Measurements from ENCODE around the gene SYT2. TPM values are rescaled to one million over a fixed set of nuclear protein-coding genes. Genes with fewer than 3 reads are reported as not detected.
"Not testable (repeated sequence)": the region's sequence is repeated elsewhere in the genome, so short reads cannot be mapped to it uniquely, and the experiment has no call there.

SYT2 gene
- total and polyA plus RNA-seq, 2 donors (not counting 1 experiment from before 2014, with no cell fraction given), result 0.03 TPM; not detected in 1

DNA sequence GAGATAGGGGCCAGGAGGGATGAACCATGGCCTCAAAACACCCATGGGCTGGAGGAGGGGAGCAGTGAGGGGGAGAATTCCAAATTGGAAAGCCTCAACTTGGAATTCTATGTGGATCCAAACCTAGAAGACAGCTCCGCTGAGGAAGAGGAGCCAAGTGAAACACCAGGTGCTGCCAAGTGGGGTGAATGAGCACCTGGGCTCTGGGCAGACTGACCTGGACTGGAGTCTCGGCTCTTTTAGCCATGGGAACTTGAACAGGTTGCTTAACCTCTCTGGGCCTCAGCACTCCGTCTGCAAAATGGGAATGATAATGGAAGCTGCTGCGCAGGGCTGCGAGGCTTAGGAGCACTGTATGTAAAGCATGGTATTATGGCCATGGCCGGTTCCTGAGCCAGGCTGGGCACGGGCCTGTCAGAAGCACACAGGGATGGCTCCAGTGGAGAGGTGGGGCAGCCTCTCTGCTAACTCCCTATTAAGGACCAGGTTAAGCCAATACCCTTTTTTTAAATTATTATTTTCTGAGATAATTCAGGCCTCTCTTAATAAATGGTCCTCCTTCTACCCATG, 81.5 kb downstream of the SYT2 start:
- H3K27me3 ChIP-seq (ENCODE audit: control insufficient read depth, insufficient read depth, low read length), result peaks cover 6% of the 10 kb centered on the region
- H4K20me1 ChIP-seq (ENCODE audit: control insufficient read depth, extremely low read depth, insufficient read depth, low read length), result no peaks in the 10 kb centered on the region
- TF ChIP-seq CTCF (conservative IDR thresholded peaks at IDR 0.05 in 1 of 2, IDR thresholded peaks at IDR 0.05 in 1 of 2; ENCODE audit: low read depth in 1 of 2, low read length in 2 of 2), result no peak
- TF ChIP-seq EZH2 (IDR thresholded peaks at IDR 0.05; ENCODE audit: low read length, missing control alignments), result no peak
- H3K4me2 ChIP-seq (ENCODE audit: extremely low read depth, insufficient read depth, low read length), result no peak overlapping the region
- no peaks in the 10 kb centered on the region for H3K4me1 ChIP-seq (ENCODE audit: control insufficient read depth, extremely low read depth, insufficient read depth, low read length)
- H3K79me2 ChIP-seq (ENCODE audit: control insufficient read depth, insufficient read depth, low read length), result no peaks in the 10 kb centered on the region
- no peak overlapping the region for H3K9ac ChIP-seq (ENCODE audit: insufficient read depth, low read length)
- H3K27ac ChIP-seq (ENCODE audit: insufficient read depth, low read length), result no peak overlapping the region
- H3K4me3 ChIP-seq (replicated peaks in 1 of 4; ENCODE audit: control extremely low read depth in 1 of 4, insufficient read depth in 1 of 4, low read depth in 3 of 4, low read length in 4 of 4), result no peak overlapping the region
- no peaks in the 10 kb centered on the region for H3K9me3 ChIP-seq (ENCODE audit: control insufficient read depth, insufficient read depth, low read depth, low read length)
- DNase-seq (ENCODE audit: low read depth in 2 of 2), result no peak
- no peaks in the 10 kb centered on the region for H3K36me3 ChIP-seq (ENCODE audit: control insufficient read depth, insufficient read depth, low read length)
- no peak overlapping the region for H2AFZ ChIP-seq (ENCODE audit: low read length)

DNA sequence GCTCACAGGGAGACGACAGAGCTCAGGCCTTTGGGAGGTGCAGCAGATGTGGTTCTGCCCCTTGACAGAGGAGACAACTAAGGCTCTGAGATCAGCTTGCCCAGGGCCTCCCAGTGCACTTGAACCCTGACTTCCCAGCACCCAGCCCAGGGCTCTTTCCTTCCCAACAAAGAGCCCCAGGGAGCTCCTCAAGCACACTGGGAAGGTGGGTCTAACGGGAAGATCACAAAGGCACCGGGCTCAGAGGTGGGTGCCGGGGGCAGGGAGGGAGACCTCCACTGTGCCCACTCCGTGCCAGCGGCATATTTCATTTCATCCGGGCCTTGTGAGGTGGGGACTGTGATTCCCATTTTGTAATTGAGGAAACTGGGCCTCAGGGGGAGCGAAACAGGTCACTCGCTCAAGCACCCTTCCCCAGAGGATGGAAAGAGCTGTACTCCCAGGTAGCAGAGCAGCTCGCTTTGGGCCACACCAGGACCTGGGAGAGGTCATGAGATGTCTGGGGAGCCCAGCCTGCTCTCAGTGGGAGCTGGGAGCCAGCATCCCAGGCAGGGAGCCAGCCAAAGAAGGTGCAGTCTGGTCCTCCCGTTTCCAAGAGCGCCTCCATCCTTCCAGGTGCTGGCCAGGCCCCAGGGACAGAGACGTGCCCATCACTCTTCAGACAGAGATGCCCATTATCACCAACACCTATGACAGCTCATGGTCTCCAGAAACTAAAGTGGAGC, 82.3 kb downstream of the SYT2 start:
- Histone ChIP-seq H3K36me3 (ENCODE audit: control insufficient read depth, insufficient read depth, low read length) (no peaks in the 10 kb centered on the region), H3K27me3 (ENCODE audit: control insufficient read depth, insufficient read depth, low read length) (peaks cover 6% of the 10 kb centered on the region), H3K9ac (ENCODE audit: insufficient read depth, low read length) (no peak overlapping the region), H3K4me1 (ENCODE audit: control insufficient read depth, extremely low read depth, insufficient read depth, low read length) (peaks cover 5% of the 10 kb centered on the region), H3K9me3 (ENCODE audit: control insufficient read depth, insufficient read depth, low read depth, low read length) (no peaks in the 10 kb centered on the region), H4K20me1 (ENCODE audit: control insufficient read depth, extremely low read depth, insufficient read depth, low read length) (no peaks in the 10 kb centered on the region), H2AFZ (ENCODE audit: low read length) (no peak overlapping the region), H3K4me2 (ENCODE audit: extremely low read depth, insufficient read depth, low read length) (no peak overlapping the region), H3K4me3 (replicated peaks in 1 of 4; ENCODE audit: control extremely low read depth in 1 of 4, insufficient read depth in 1 of 4, low read depth in 3 of 4, low read length in 4 of 4) (no peak overlapping the region), H3K27ac (ENCODE audit: insufficient read depth, low read length) (no peak overlapping the region), H3K79me2 (ENCODE audit: control insufficient read depth, insufficient read depth, low read length) (no peaks in the 10 kb centered on the region)
- no peak for DNase-seq (ENCODE audit: low read depth in 2 of 2)
- TF ChIP-seq EZH2 (IDR thresholded peaks at IDR 0.05; ENCODE audit: low read length, missing control alignments), result no peak
- TF ChIP-seq CTCF (conservative IDR thresholded peaks at IDR 0.05 in 1 of 2, IDR thresholded peaks at IDR 0.05 in 1 of 2; ENCODE audit: low read depth in 1 of 2, low read length in 2 of 2), result no peak

GRCh38 chr1:202627036-202627435, 83.2 kb downstream of the SYT2 start:
- not testable (repeated sequence) for H2AFZ ChIP-seq (ENCODE audit: low read length); DNase-seq (ENCODE audit: low read depth in 2 of 2); H3K9ac ChIP-seq (ENCODE audit: insufficient read depth, low read length); H3K27ac ChIP-seq (ENCODE audit: insufficient read depth, low read length); H3K27me3 ChIP-seq (ENCODE audit: control insufficient read depth, insufficient read depth, low read length); H3K79me2 ChIP-seq (ENCODE audit: control insufficient read depth, insufficient read depth, low read length); H3K4me1 ChIP-seq (ENCODE audit: control insufficient read depth, extremely low read depth, insufficient read depth, low read length); H3K4me3 ChIP-seq (replicated peaks in 1 of 4; ENCODE audit: control extremely low read depth in 1 of 4, insufficient read depth in 1 of 4, low read depth in 3 of 4, low read length in 4 of 4); H3K9me3 ChIP-seq (ENCODE audit: control insufficient read depth, insufficient read depth, low read depth, low read length); H3K4me2 ChIP-seq (ENCODE audit: extremely low read depth, insufficient read depth, low read length); H3K36me3 ChIP-seq (ENCODE audit: control insufficient read depth, insufficient read depth, low read length); H4K20me1 ChIP-seq (ENCODE audit: control insufficient read depth, extremely low read depth, insufficient read depth, low read length)
